Measurements from ENCODE around the gene DDX31.

DNA sequence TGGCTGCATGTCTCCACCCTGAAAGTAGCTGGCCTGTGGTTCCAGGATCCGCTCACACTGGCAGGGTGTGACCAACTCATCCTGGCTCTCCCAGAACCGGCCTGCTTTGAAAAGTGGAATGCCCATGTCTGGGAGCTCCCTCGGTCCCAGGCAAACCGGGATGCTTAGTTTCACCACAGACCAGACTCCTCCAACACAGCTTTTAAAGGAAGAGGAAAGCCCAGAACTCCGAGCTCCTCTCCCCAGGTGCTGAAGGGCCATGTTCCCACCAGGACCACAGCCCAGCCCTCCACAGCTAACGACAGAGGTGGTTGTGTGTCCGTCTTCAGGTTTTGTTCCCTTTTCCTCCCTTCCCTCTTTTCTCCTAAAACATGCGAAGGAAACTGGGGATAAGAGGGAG lies 38.5 kb upstream of the DDX31 start:
- TF ChIP-seq, protein P1, sequence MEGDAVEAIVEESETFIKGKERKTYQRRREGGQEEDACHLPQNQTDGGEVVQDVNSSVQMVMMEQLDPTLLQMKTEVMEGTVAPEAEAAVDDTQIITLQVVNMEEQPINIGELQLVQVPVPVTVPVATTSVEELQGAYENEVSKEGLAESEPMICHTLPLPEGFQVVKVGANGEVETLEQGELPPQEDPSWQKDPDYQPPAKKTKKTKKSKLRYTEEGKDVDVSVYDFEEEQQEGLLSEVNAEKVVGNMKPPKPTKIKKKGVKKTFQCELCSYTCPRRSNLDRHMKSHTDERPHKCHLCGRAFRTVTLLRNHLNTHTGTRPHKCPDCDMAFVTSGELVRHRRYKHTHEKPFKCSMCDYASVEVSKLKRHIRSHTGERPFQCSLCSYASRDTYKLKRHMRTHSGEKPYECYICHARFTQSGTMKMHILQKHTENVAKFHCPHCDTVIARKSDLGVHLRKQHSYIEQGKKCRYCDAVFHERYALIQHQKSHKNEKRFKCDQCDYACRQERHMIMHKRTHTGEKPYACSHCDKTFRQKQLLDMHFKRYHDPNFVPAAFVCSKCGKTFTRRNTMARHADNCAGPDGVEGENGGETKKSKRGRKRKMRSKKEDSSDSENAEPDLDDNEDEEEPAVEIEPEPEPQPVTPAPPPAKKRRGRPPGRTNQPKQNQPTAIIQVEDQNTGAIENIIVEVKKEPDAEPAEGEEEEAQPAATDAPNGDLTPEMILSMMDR (IDR thresholded peaks at IDR 0.05; ENCODE audit: insufficient read depth, low read length): no peak
- TF ChIP-seq SPI1 (IDR thresholded peaks at IDR 0.05; ENCODE audit: borderline replicate concordance, low read depth): no peak
- no peak for TF ChIP-seq POLR2AphosphoS5 (IDR thresholded peaks at IDR 0.05; ENCODE audit: low read depth)
- no peak for TF ChIP-seq GABPA (IDR thresholded peaks at IDR 0.05; ENCODE audit: low read depth)
- TF ChIP-seq, protein P2, sequence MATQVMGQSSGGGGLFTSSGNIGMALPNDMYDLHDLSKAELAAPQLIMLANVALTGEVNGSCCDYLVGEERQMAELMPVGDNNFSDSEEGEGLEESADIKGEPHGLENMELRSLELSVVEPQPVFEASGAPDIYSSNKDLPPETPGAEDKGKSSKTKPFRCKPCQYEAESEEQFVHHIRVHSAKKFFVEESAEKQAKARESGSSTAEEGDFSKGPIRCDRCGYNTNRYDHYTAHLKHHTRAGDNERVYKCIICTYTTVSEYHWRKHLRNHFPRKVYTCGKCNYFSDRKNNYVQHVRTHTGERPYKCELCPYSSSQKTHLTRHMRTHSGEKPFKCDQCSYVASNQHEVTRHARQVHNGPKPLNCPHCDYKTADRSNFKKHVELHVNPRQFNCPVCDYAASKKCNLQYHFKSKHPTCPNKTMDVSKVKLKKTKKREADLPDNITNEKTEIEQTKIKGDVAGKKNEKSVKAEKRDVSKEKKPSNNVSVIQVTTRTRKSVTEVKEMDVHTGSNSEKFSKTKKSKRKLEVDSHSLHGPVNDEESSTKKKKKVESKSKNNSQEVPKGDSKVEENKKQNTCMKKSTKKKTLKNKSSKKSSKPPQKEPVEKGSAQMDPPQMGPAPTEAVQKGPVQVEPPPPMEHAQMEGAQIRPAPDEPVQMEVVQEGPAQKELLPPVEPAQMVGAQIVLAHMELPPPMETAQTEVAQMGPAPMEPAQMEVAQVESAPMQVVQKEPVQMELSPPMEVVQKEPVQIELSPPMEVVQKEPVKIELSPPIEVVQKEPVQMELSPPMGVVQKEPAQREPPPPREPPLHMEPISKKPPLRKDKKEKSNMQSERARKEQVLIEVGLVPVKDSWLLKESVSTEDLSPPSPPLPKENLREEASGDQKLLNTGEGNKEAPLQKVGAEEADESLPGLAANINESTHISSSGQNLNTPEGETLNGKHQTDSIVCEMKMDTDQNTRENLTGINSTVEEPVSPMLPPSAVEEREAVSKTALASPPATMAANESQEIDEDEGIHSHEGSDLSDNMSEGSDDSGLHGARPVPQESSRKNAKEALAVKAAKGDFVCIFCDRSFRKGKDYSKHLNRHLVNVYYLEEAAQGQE (IDR thresholded peaks at IDR 0.05; ENCODE audit: insufficient replicate concordance, low read depth): no peak
